Uterus (tissue), 2 donors: Measurements from ENCODE around the gene C19orf38.

Experiments
- POLR2A ChIP-seq, 2 donors: fragments of 450-650 bp; IDR thresholded peaks; one replicate each; pipeline ENCODE4 v1.6.1; 2016; ENCODE audit warnings: antibody characterized with exemption in 2 of 2, mild to moderate bottlenecking in 1 of 2, moderate library complexity in 1 of 2
- TF ChIP-seq, protein P1 (sequence below), 4 experiments: fragments of 200-600 bp in 2 of 4; fragments of 450-650 bp in 2 of 4; sonication (generic) in 2 of 4; IDR thresholded peaks; one replicate each; pipeline ENCODE4 v1.5.1; 2016 to 2019; ENCODE audit warnings: antibody characterized with exemption in 4 of 4, mild to moderate bottlenecking in 2 of 4, moderate library complexity in 1 of 4

GRCh38 chr19:10907925-10908324, 59.7 kb downstream of the C19orf38 start:
- TF ChIP-seq, protein P1, sequence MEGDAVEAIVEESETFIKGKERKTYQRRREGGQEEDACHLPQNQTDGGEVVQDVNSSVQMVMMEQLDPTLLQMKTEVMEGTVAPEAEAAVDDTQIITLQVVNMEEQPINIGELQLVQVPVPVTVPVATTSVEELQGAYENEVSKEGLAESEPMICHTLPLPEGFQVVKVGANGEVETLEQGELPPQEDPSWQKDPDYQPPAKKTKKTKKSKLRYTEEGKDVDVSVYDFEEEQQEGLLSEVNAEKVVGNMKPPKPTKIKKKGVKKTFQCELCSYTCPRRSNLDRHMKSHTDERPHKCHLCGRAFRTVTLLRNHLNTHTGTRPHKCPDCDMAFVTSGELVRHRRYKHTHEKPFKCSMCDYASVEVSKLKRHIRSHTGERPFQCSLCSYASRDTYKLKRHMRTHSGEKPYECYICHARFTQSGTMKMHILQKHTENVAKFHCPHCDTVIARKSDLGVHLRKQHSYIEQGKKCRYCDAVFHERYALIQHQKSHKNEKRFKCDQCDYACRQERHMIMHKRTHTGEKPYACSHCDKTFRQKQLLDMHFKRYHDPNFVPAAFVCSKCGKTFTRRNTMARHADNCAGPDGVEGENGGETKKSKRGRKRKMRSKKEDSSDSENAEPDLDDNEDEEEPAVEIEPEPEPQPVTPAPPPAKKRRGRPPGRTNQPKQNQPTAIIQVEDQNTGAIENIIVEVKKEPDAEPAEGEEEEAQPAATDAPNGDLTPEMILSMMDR (IDR thresholded peaks at IDR 0.05): no peak
- no peak for TF ChIP-seq POLR2A (IDR thresholded peaks at IDR 0.05)
